Duodenal mucosa (tissue), 2 donors: Measurements from ENCODE around the gene LCP2.
A peak's percentile ranks its signal among the peaks of the same experiment; 100 is the strongest.

ENCODE experiments used
- H3K27ac ChIP-seq: one replicate; pipeline ENCODE4 v1.7.0; 2013; ENCODE audit warnings: low read depth, low read length
- H3K27me3 ChIP-seq, 2 donors: one replicate each; pipeline ENCODE4 v1.7.0; 2013; ENCODE audit warnings: low read length in 2 of 2, control low read depth in 1 of 2; ENCODE audit not compliant: insufficient read depth in 2 of 2, control insufficient read depth in 1 of 2
- H3K36me3 ChIP-seq, 2 donors: one replicate each; pipeline ENCODE4 v1.7.0; 2013; ENCODE audit warnings: low read length in 2 of 2, control low read depth in 1 of 2; ENCODE audit not compliant: insufficient read depth in 2 of 2, control insufficient read depth in 1 of 2
- H3K4me1 ChIP-seq, 2 donors: one replicate each; pipeline ENCODE4 v1.7.0; 2013; ENCODE audit warnings: low read length in 2 of 2, control low read depth in 1 of 2; ENCODE audit not compliant: insufficient read depth in 2 of 2, control insufficient read depth in 1 of 2
- H3K4me3 ChIP-seq, 2 donors: one replicate each; pipeline ENCODE4 v1.7.0; 2013; ENCODE audit warnings: low read length in 2 of 2, low read depth in 1 of 2
- H3K9ac ChIP-seq, 2 donors: one replicate each; pipeline ENCODE4 v1.7.0; 2013; ENCODE audit warnings: low read length in 2 of 2, low read depth in 1 of 2
- H3K9me3 ChIP-seq, 2 donors: one replicate each; pipeline ENCODE4 v1.7.0; 2013; ENCODE audit warnings: low read length in 2 of 2, control low read depth in 1 of 2; ENCODE audit not compliant: control insufficient read depth in 1 of 2

The LCP2 gene

DNA sequence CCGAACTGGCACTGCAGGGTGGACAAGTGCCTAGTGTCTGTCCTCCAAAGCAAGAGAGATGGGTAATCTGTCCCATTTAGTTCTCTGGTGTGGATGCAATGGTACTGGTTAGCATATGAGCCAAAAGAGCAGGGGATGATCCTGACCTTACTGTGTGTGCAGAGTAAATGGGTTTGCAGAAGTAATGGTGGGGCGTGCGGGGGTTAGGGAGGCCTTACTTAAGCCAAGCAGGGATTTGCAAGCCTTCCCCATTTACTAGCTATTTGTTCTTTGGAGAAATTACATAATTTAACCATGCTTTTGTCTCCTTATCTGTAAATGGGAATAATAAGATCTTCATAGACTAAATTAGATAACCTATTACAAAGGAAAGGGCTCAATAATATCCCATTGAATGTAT lies 19.9 kb upstream of the LCP2 start:
- H3K27ac ChIP-seq: no peak overlapping the region
- no peak overlapping the region for H3K4me3 ChIP-seq
- no peak overlapping the region for H3K9ac ChIP-seq
- H3K27me3 ChIP-seq: no peaks in the 10 kb centered on the region
- H3K36me3 ChIP-seq: no peaks in the 10 kb centered on the region
- H3K9me3 ChIP-seq: no peaks in the 10 kb centered on the region
- H3K4me1 ChIP-seq: peaks cover 3 to 6% of the 10 kb centered on the region in 2 donors

DNA sequence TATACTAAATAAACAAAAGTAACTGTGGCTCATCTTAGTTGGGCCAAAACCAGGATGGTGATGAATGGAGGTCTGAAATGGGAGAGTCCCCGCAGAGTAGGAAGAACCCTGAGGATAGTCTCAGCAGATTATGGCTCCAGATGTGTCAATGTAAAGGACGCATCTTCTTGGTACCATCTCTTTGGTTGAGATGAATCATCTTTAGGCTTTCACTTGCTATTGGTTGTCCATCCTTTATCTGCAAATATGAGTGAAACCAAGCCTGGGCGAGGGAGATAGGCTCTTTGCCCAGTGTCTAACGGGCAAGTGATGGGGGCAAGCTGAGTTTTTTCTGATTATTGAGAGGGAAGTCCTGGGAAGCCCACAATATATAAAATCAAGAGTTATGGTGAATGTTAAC lies 19.4 kb upstream of the LCP2 start:
- no peaks in the 10 kb centered on the region for H3K27me3 ChIP-seq
- no peak overlapping the region for H3K9ac ChIP-seq
- peaks cover 3 to 11% of the 10 kb centered on the region in 2 donors for H3K4me1 ChIP-seq
- H3K4me3 ChIP-seq: no peak overlapping the region
- H3K36me3 ChIP-seq: no peaks in the 10 kb centered on the region
- H3K27ac ChIP-seq: no peak overlapping the region
- no peaks in the 10 kb centered on the region for H3K9me3 ChIP-seq

DNA sequence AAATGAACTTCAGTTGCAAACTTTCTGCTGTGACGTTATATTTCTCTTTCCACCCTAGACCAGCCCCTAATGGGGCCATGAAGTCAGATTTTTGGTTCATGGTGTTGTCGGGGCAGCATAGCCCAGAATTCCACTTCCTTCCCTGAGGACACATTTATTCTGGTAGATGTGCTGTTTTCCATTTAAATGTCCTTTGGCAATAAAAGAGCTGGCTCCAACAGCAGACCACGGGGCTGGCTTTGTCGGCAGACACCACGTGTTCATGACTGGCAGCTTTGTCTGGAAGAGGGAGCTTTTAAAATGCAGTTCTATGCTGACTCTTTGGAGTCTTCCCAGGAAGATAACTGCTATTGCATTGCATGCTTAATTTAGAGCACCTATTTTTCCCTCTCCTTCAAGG lies 17.6 kb upstream of the LCP2 start:
- Histone ChIP-seq H3K4me1 (peaks cover 3 to 19% of the 10 kb centered on the region in 2 donors), H3K27ac (no peak overlapping the region), H3K9ac (no peak overlapping the region)

DNA sequence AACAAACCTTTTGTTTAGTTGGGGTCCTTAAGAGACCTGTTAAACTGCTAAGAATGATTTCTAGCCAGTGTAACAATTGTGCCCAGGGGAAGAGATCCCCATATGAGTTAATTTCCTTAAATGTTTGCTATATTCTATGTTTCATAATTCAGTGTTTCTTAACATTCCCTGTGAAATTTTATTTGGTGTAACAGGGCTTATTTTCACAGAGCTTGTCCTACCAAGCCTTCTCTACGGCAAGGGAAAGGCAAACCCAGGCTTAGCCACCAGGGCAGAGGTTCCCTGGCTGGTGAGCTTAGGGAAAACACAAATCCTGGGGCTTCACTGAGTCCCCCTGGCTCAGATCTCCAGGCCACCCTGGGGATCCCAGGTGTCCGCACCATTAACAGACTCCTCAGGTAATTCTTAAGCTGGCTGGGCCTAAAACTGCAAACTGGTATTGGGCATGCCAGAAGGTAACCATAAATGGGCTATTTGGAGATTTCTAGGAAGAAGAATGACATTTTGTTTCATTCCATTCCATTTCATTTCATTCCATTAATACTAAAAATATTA lies 17.0 kb upstream of the LCP2 start:
- H3K4me1 ChIP-seq: peaks cover 3 to 19% of the 10 kb centered on the region in 2 donors
- H3K36me3 ChIP-seq: no peaks in the 10 kb centered on the region
- H3K9ac ChIP-seq: no peak overlapping the region
- H3K27ac ChIP-seq: no peak overlapping the region
- H3K4me3 ChIP-seq: no peak overlapping the region
- H3K27me3 ChIP-seq: no peaks in the 10 kb centered on the region
- H3K9me3 ChIP-seq: no peaks in the 10 kb centered on the region

More for the DNA sequence above, 17.6 kb upstream of the LCP2 start:
- Histone ChIP-seq H3K4me3 (no peak overlapping the region), H3K9me3 (no peaks in the 10 kb centered on the region), H3K27me3 (no peaks in the 10 kb centered on the region), H3K36me3 (no peaks in the 10 kb centered on the region)

DNA sequence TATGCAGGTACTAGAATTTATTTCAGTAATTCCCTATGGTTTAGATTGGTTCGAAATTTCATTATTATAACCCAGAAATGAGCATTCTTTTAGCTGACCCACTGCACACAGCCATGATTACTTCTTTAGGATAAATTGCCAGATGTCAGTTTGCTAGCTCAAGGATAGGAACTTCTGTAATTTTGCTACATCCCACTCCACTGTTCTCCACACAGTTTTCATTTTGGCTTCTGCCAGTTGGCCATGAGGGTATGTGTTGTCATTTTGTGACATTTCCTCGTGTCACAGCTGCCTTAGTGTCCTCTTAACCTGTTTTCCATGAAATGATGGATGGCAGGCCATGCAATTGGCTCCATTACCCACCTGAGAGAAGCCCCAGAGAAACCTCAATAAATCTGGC lies 16.2 kb upstream of the LCP2 start:
- Histone ChIP-seq H3K27ac (no peak overlapping the region), H3K9me3 (no peaks in the 10 kb centered on the region), H3K9ac (no peak overlapping the region), H3K36me3 (no peaks in the 10 kb centered on the region), H3K4me3 (no peak overlapping the region), H3K4me1 (peaks cover 3 to 19% of the 10 kb centered on the region in 2 donors), H3K27me3 (no peaks in the 10 kb centered on the region)

DNA sequence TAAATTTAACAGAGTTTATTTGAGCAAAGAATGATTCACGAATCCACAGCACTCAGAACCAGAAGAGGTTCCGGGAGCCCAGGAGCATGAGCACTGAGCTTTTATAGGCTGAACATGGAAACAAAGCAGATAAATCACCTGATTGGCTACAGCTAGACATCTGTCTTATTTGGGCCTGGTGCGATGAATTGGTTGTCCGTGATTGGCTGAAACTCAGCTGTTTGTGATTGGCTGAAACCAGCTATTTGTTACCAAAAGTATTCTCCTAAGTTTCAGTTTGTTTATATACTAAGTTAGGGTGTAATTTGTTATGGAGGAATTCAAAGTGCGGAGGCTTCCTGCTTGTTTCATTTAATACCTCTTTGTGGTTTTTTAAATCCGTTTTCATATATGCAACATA lies 15.8 kb upstream of the LCP2 start:
- no peaks in the 10 kb centered on the region for H3K9me3 ChIP-seq
- H3K36me3 ChIP-seq: no peaks in the 10 kb centered on the region
- no peak overlapping the region for H3K9ac ChIP-seq
- no peaks in the 10 kb centered on the region for H3K27me3 ChIP-seq
- no peak overlapping the region for H3K27ac ChIP-seq
- H3K4me3 ChIP-seq: no peak overlapping the region
- H3K4me1 ChIP-seq: peaks cover 3 to 19% of the 10 kb centered on the region in 2 donors

DNA sequence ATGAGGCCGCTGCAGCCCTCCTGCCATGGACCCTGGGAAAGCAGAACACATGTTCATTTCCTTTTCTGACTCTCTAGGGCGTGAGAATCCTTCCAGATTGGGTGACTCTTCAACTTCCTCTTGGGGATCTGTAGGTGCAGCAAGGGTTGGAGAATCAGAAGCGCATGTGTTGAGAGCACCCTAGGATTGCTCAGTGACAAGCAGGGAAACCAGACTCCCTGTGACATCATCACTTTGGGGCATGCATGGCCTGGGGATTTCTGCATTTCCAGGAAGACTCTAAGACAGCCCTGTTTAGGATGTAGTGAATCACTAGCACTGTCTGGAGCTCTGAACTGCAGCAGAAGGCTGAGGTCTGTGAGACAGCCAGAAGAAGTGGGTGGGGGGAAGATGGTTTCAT lies 15.1 kb upstream of the LCP2 start:
- no peaks in the 10 kb centered on the region for H3K9me3 ChIP-seq
- H3K27ac ChIP-seq: no peak overlapping the region

DNA sequence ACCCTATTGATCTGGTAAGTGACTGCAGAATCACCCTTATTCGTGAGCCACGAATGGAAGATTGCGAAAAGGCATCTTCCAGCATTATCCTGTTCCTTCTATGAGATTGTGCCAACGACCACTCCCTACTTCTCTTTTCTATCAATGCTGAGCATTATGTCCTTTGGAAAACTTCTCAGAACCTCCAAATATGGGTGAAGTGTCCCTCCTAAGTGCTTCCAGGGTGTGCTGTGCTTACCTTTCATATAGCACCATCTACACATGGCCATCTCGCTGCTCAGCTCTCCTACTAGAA lies 14.7 kb upstream of the LCP2 start:
- H3K27ac ChIP-seq: no peak overlapping the region

More for the DNA sequence above, 15.1 kb upstream of the LCP2 start:
- no peaks in the 10 kb centered on the region for H3K36me3 ChIP-seq
- no peaks in the 10 kb centered on the region for H3K27me3 ChIP-seq
- no peak overlapping the region for H3K9ac ChIP-seq
- H3K4me3 ChIP-seq: no peak overlapping the region
- H3K4me1 ChIP-seq: peaks cover 3 to 19% of the 10 kb centered on the region in 2 donors

DNA sequence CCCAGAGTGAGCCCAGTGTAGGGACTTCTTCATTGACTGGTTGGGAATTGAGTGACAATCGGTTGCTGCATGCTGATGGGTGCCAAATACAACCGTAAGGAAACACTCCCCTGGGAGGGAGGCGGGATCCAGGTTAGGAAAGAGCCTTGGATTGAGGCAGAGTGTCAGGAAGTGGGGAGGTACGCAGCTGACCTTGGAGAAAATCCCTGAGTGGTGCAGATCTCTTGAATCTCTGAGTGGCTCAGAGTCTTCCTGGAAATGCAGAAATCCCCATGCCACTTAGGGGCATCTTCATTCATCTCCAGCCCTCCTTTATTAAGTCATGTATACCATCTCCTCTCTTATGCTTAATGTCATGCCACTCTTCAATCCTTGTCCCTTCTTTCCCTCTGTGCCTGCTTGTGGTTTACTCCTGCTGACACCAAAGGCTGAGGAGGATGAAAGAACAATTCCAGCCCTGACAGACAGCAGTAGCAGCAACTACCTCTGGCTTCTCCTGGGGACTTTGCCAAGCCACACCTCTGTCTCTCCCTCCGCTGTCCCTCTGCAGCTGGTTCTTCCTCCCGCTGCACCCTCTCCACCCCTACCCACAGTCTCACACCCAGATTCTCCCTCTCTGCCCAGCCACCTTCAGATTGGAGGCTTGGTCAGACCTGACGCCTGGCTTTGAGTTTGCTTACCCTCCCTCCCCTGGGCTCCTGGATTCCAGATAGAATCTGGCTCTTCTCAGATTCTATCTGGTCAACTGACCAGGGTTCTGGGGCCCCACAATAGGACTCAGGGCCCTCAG lies 14.1 kb upstream of the LCP2 start:
- peak overlapping the region in 1 of 2 donors; percentile 7 for H3K4me3 ChIP-seq
- peaks cover 3 to 19% of the 10 kb centered on the region in 2 donors for H3K4me1 ChIP-seq
- no peak overlapping the region for H3K9ac ChIP-seq
- no peaks in the 10 kb centered on the region for H3K9me3 ChIP-seq
- no peaks in the 10 kb centered on the region for H3K36me3 ChIP-seq
- no peak overlapping the region for H3K27ac ChIP-seq
- no peaks in the 10 kb centered on the region for H3K27me3 ChIP-seq

More for the DNA sequence above, 14.7 kb upstream of the LCP2 start:
- no peaks in the 10 kb centered on the region for H3K9me3 ChIP-seq
- peak overlapping the region in 1 of 2 donors; percentile 7 for H3K4me3 ChIP-seq
- H3K4me1 ChIP-seq: peaks cover 3 to 19% of the 10 kb centered on the region in 2 donors
- H3K27me3 ChIP-seq: no peaks in the 10 kb centered on the region
- no peaks in the 10 kb centered on the region for H3K36me3 ChIP-seq
- no peak overlapping the region for H3K9ac ChIP-seq

DNA sequence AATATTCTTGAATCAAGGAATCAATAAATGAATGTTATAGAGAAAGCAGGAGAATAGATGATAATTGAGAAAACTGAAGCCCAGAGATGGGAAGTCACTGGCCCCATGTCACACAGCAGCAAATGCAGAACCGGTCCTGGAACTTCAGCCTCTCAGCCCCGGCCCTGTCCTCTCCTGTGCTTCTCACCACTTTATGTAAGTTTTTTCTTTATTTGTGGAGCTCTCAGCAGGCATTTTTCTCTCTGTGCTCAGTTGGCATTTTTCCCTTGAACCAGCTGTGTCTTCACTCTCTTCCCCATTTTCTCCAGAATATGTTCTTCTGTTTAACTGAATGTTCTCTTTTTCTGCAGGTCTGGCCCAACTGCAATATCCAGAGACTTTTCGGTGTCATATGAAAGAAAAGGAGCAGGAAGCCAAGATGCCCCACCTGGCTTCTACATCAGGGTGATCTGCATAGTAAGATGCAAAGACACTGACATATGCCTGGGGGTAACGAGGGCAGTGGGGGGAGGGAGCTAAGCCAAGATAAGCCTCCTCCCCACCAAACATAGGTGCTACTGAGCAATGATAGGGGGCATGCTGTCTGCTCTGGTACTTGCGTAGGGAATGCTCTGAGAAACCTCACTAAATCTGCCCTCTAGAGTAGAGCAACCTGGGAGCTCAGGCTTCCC lies 12.8 kb upstream of the LCP2 start:
- Histone ChIP-seq H3K9ac (no peak overlapping the region), H3K4me3 (no peak overlapping the region), H3K27ac (no peak overlapping the region), H3K36me3 (no peaks in the 10 kb centered on the region), H3K4me1 (peaks cover 3 to 19% of the 10 kb centered on the region in 2 donors), H3K27me3 (no peaks in the 10 kb centered on the region), H3K9me3 (no peaks in the 10 kb centered on the region)
